Small intestine (tissue), 7 donors: ENCODE results near the gene RSAD1. TPM values are rescaled to one million over a fixed set of nuclear protein-coding genes. Genes with fewer than 3 reads are reported as not detected.

Experiments
- DNase-seq, 2 donors: peaks; one replicate each; pipeline versions ENCODE4 v3.0.0 to v3.0.0-alpha.2; 2013
- FAIRE-seq: peaks from 2 replicates; lab custom pipeline; 2012; peaks lifted over from hg19 to GRCh38; lab: Jason Lieb, UNC
- H3K27ac ChIP-seq, 3 donors: one replicate each; pipeline ENCODE4 v1.5.1; 2013; ENCODE audit warnings: low read length in 2 of 3, mild to moderate bottlenecking in 2 of 3, control low read depth in 1 of 3, inconsistent platforms in 1 of 3, low read depth in 1 of 3, moderate library complexity in 1 of 3
- H3K27me3 ChIP-seq, 3 donors: one replicate each; pipeline ENCODE4 v1.6.1; 2013; ENCODE audit warnings: low read length in 3 of 3, inconsistent platforms in 1 of 3; ENCODE audit not compliant: control insufficient read depth in 3 of 3, insufficient read depth in 3 of 3
- H3K36me3 ChIP-seq, 3 donors: one replicate each; pipeline ENCODE4 v1.6.1; 2013; ENCODE audit warnings: low read length in 3 of 3, inconsistent platforms in 1 of 3, low read depth in 1 of 3, mild to moderate bottlenecking in 1 of 3, moderate library complexity in 1 of 3; ENCODE audit not compliant: control insufficient read depth in 3 of 3, insufficient read depth in 2 of 3
- H3K4me1 ChIP-seq, 3 donors: one replicate each; pipeline ENCODE4 v1.6.1; 2013; ENCODE audit warnings: low read length in 2 of 3, inconsistent platforms in 1 of 3, low read depth in 1 of 3, mild to moderate bottlenecking in 1 of 3, moderate library complexity in 1 of 3; ENCODE audit not compliant: control insufficient read depth in 3 of 3, insufficient read depth in 2 of 3
- H3K4me3 ChIP-seq, 3 donors: one replicate each; pipeline ENCODE4 v1.5.1; 2013; ENCODE audit warnings: low read length in 3 of 3, control low read depth in 1 of 3, inconsistent platforms in 1 of 3, low read depth in 1 of 3, mild to moderate bottlenecking in 1 of 3, moderate library complexity in 1 of 3
- H3K9me3 ChIP-seq, 2 donors: one replicate each; pipeline ENCODE4 v1.6.1; 2013; ENCODE audit warnings: low read depth in 1 of 2, low read length in 1 of 2; ENCODE audit not compliant: control insufficient read depth in 2 of 2, insufficient read depth in 1 of 2
- WGBS, 3 donors: extraction: QIAGEN DNeasy Blood & Tissue Kit; methylation state at CpG; one replicate each; pipeline ENCODE4 v1.1.7; 2013; 5-methylcytosine and 5-hydroxymethylcytosine counted together
- polyA plus RNA-seq, 4 donors: library from polyadenylated mRNA; stranded (reverse) in 3 of 4; unstranded in 1 of 4; fragments of 200-250 nt in 3 of 4; fragments of 120-200 nt in 1 of 4; gene quantifications; one replicate each; pipeline versions ENCODE4 v1.2.1 to v1.2.3, GENCODE V29; 2013
- donor health status: healthy with polysubstance abuse.
- donor health status: control.
- donor health status: control.
- donor health status: Bipolar disorder and iron deficiency.
- donor health status: healthy.

RSAD1 gene
- polyA plus RNA-seq, 4 donors: 18.1 to 36.4 (median 19.5) TPM

GRCh38 chr17:50479522-50480141 lies 972 bp downstream of the RSAD1 start:
- FAIRE-seq (no peak), DNase-seq (peak; percentile 82 to 88)
- H3K27me3 ChIP-seq: no peaks in the 10 kb centered on the region

GRCh38 chr17:50480142-50480764 lies 1.6 kb downstream of the RSAD1 start:
- FAIRE-seq: no peak
- no peak overlapping the region for H3K27ac ChIP-seq
- peaks cover 2 to 40% (median 4%) of the 10 kb centered on the region in 3 donors for H3K36me3 ChIP-seq
- no peak for DNase-seq
- H3K27me3 ChIP-seq: no peaks in the 10 kb centered on the region
- no peaks in the 10 kb centered on the region for H3K9me3 ChIP-seq
- 81 to 86% (median 86%) methylated on average over 7 of the region's 7 CpGs for WGBS, 3 donors
- peaks cover 1 to 22% (median 6%) of the 10 kb centered on the region in 3 donors for H3K4me1 ChIP-seq
- H3K4me3 ChIP-seq: no peak overlapping the region

More at GRCh38 chr17:50479522-50480141, 972 bp downstream of the RSAD1 start:
- peak overlapping the region; percentile 45 to 84 (median 66) for H3K4me3 ChIP-seq
- H3K36me3 ChIP-seq: peaks cover 2 to 38% (median 2%) of the 10 kb centered on the region in 3 donors
- no peaks in the 10 kb centered on the region for H3K9me3 ChIP-seq
- 11 to 16% (median 15%) methylated on average over 19 of the region's 19 CpGs for WGBS, 3 donors
- H3K27ac ChIP-seq: peak overlapping the region in 2 of 3 donors; percentile 87 to 91
- peaks cover 1 to 22% (median 6%) of the 10 kb centered on the region in 3 donors for H3K4me1 ChIP-seq

- WGBS, 3 donors: 91 to 92% (median 92%) methylated on average over 2 of the region's 2 CpGs
- H3K27ac ChIP-seq: no peak overlapping the region
- H3K4me1 ChIP-seq: peaks cover 1 to 20% (median 6%) of the 10 kb centered on the region in 3 donors
Measured at GRCh38 chr17:50480854-50481490, 2.3 kb downstream of the RSAD1 start.

GRCh38 chr17:50481648-50482047 lies 3.0 kb downstream of the RSAD1 start:
- no peak overlapping the region for H3K4me3 ChIP-seq
- FAIRE-seq: no peak
- DNase-seq: no peak
- no peak overlapping the region for H3K27ac ChIP-seq
- peaks cover under 1 to 16% (median 6%) of the 10 kb centered on the region in 3 donors for H3K4me1 ChIP-seq
- H3K27me3 ChIP-seq: no peaks in the 10 kb centered on the region
- H3K36me3 ChIP-seq: peaks cover 4 to 49% (median 6%) of the 10 kb centered on the region in 3 donors
- WGBS, 3 donors: 76 to 79% (median 78%) methylated on average over 4 of the region's 4 CpGs
- H3K9me3 ChIP-seq: no peaks in the 10 kb centered on the region

More at GRCh38 chr17:50480854-50481490, 2.3 kb downstream of the RSAD1 start:
- Histone ChIP-seq H3K27me3 (no peaks in the 10 kb centered on the region), H3K9me3 (no peaks in the 10 kb centered on the region), H3K36me3 (peaks cover 4 to 43% (median 5%) of the 10 kb centered on the region in 3 donors), H3K4me3 (no peak overlapping the region)
- FAIRE-seq (no peak), DNase-seq (no peak)

GRCh38 chr17:50482110-50482509 lies 3.5 kb downstream of the RSAD1 start:
- Histone ChIP-seq H3K9me3 (no peaks in the 10 kb centered on the region), H3K27me3 (no peaks in the 10 kb centered on the region), H3K4me3 (no peak overlapping the region), H3K27ac (no peak overlapping the region), H3K36me3 (peaks cover 4 to 49% (median 6%) of the 10 kb centered on the region in 3 donors), H3K4me1 (peaks cover 0 to 14% (median 6%) of the 10 kb centered on the region in 3 donors)
- DNase-seq: no peak
- 77 to 88% (median 82%) methylated on average over 20 to 23 of the region's 23 CpGs for whole genome bisulfite sequencing, 3 donors
- no peak for FAIRE-seq

- Histone ChIP-seq H3K9me3 (no peaks in the 10 kb centered on the region), H3K4me3 (no peak overlapping the region), H3K36me3 (peaks cover 4 to 53% (median 6%) of the 10 kb centered on the region in 3 donors), H3K4me1 (peaks cover 0 to 14% (median 6%) of the 10 kb centered on the region in 3 donors), H3K27me3 (no peaks in the 10 kb centered on the region), H3K27ac (peak overlapping the region in 2 of 3 donors; percentile 41 to 57)
- FAIRE-seq (no peak), DNase-seq (peak; percentile 89 to 95)
- WGBS, 3 donors: 6 to 9% (median 6%) methylated on average over 7 of the region's 7 CpGs
Measured at GRCh38 chr17:50482516-50482915, 3.9 kb downstream of the RSAD1 start.

- H3K4me1 ChIP-seq: peaks cover 0 to 11% (median 6%) of the 10 kb centered on the region in 3 donors
- H3K4me3 ChIP-seq: no peak overlapping the region
- H3K9me3 ChIP-seq: no peaks in the 10 kb centered on the region
- no peak for FAIRE-seq
- DNase-seq: no peak
- H3K27ac ChIP-seq: no peak overlapping the region
- H3K27me3 ChIP-seq: no peaks in the 10 kb centered on the region
- peaks cover 4 to 60% (median 6%) of the 10 kb centered on the region in 3 donors for H3K36me3 ChIP-seq
- 85 to 92% (median 91%) methylated on average over 5 of the region's 5 CpGs for WGBS, 3 donors
Measured at GRCh38 chr17:50483266-50483665, 4.6 kb downstream of the RSAD1 start.

GRCh38 chr17:50484386-50485155 lies 5.9 kb downstream of the RSAD1 start:
- WGBS, 3 donors: 96 to 99% (median 97%) methylated on average over 10 to 11 of the region's 11 CpGs
- Histone ChIP-seq H3K4me1 (peaks cover 0 to 8% (median 4%) of the 10 kb centered on the region in 3 donors), H3K9me3 (no peaks in the 10 kb centered on the region), H3K36me3 (peaks cover 4 to 64% (median 6%) of the 10 kb centered on the region in 3 donors), H3K27me3 (no peaks in the 10 kb centered on the region), H3K4me3 (no peak overlapping the region), H3K27ac (no peak overlapping the region)
- DNase-seq (no peak), FAIRE-seq (no peak)
